ENCODE measurements around the gene CDC42SE2.
"Not testable (repeated sequence)": the region's sequence is repeated elsewhere in the genome, so short reads cannot be mapped to it uniquely, and the experiment has no call there.

Gene CDC42SE2

DNA sequence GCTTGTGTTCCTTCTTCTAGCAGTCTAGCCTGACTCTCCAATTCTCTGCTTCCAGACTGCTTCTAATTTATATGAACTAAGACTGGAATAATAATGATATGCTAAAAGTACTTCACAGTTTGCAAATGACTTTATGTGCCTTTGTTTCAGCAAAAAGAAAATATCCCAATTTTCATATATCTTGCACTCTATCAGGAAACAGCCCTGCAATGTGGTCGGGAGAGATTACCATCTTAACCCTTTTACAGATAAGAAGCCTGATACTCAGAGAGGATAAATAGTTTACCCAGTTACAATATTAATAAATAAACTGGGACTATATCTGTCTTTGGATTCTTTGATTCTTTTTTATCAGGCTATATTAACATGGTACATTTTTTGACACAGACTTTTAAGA is 126.0 kb downstream of the CDC42SE2 start:
- DNase-seq (ENCODE audit: low spot score) = no peak

DNA sequence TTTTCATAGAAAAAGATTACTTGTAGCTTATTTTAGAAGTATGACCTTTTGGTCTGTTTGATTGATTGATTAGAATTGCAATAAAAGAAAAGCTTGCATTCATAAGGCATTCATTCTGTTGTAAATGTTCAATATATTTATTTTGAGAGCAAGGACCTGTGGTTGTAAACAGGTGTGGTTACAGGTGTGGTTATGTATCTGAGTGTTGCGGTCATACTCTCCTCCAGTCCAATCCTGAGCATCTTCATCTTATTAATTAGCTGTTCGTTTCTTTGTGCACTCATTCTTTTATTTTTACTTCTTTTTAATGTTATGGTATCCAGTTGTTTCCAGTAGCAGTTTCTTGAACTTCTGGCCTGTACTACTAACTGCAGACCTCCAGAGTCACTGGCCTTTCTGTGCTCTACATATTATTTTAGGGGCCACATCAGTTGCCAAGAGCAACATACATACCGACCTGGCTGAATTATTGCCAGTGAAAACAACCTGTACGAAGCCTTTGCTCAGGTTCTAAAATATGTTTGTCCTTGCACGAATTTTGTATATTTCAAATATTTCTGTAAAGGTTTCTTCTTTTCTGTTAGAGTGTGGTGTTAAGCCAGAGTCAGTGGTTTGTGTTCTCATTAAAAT is 128.7 kb downstream of the CDC42SE2 start:
- no peak for DNase-seq (ENCODE audit: low spot score)

DNA sequence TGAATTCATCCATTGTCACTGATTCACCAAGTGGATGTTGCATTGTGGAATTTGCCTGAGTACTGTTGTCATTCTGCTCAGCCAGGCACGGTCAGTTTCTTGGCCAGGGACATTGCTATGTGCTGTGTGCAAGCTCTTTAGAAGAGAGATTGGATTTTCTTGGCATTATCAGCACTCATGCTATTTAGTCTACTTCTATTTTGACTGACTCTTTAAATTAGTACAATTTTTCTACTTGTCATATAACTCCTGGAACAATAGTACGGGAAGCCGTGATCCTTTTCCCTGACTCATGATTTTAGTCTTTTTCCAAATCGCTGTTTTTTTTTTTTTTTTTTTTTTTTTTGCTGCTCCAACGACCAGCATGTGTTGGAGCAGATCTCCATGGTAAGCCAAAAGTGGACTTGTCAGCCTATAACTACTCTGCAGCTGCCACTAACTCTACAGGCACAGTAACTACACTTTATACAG is 129.7 kb downstream of the CDC42SE2 start:
- no peak for DNase-seq (ENCODE audit: low spot score)

DNA sequence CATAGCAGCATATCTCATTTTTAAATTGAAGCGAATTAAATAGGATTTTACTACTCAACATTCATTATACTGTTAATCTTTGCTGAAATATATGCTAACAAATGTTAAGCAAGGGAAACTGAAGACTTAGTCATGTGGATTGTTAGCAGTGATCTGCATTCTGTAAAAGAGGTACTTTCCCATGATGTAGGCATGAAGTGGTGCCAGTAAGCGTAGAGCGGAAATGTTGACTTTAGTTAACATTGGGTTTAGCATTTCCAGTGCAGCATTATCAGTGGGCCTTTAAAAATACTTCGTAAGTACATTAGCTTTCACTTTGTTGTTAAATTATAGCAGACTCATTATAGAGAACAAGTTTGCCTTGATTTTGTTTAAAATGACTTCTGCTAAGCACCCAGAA is 130.3 kb downstream of the CDC42SE2 start:
- DNase-seq (ENCODE audit: low spot score) = peak; percentile 79

DNA sequence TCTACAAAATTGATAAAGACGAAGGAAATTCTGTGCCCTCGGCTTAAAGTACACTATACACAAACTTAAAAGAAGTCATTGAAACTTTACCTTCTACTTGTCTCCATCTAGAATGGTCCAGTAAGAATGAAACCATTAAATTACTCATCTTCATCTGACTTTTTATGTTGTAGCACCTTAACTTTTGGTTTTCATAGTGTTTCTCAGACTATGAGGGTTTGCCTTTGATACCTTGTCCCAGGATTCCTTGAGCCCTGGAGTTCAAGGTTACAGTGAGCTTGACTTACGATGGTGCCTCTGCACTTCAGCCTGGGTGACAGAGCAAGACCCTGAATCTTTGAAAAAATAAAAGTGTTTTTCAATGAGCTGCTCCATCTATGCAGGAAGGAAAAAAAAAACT is 132.2 kb downstream of the CDC42SE2 start:
- DNase-seq (ENCODE audit: low spot score) = no peak

DNA sequence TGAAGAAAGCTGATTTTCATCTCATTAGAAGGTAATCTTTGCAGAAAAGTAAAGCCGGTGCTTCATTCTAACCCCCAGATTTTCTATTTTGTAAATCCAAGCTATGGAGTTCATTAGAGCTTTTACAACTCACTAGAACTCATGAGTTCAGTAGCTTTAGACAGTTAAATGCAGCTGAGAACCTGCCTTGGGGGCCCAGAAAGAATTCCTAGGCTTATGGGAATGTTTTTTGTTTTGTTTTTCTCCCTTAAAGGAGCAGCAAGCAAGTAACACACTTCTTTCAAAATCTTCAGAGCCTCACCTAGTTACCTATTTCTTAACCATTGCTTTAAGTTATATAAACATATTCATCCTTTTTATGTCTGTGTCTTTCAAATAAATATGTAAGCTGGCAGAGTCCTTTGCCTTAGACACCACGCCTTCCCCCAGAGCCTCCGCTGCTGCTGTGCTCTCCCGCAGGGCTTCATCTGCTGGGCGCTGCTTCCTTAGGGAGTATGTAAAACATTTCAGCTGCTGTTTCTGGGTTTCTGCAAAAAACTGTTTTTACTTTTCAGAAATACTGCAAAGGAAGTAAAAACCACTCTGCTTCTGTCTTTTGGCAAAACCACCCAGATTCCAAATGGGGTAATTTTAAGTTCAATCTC is 132.9 kb downstream of the CDC42SE2 start:
- DNase-seq (ENCODE audit: low spot score) = no peak

DNA sequence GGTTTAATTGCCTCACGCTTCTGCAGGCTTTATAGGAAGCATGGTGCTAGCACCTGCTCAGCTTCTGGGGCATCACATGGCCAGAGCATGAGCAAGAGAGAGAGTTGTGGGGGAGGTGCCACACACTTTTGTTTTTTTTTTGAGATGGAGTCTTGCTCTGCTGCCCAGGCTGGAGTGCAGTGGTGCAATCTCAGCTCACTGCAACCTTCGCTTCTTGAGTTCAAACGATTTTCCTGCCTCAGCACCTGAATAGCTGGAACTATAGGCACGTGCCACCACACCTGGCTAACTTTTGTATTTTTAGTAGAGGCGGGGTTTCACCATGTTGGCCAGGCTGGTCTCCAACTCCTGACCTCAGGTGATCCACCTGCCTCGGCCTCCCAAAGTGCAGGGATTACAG is 135.2 kb downstream of the CDC42SE2 start:
- not testable (repeated sequence) for DNase-seq (ENCODE audit: low spot score)

DNA sequence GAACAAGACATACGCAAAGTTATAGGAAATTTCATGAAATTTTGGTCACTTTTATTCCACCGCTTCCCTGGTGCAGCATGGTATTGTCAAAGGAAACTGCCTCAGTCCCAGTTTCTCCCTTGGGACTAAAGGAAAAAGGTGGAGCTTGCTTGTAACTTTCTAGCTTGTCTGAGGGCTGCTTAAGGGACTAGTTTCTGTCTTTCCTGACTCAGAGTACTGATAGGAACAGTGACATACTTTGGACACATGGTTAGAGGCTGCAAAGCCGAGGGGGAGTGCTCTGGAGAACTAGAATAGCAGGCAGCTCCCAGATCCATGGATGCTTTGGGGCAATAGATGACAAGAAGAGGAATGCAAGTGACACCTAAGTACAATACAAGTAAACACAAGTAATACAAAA is 136.7 kb downstream of the CDC42SE2 start:
- no peak for DNase-seq (ENCODE audit: low spot score)

DNA sequence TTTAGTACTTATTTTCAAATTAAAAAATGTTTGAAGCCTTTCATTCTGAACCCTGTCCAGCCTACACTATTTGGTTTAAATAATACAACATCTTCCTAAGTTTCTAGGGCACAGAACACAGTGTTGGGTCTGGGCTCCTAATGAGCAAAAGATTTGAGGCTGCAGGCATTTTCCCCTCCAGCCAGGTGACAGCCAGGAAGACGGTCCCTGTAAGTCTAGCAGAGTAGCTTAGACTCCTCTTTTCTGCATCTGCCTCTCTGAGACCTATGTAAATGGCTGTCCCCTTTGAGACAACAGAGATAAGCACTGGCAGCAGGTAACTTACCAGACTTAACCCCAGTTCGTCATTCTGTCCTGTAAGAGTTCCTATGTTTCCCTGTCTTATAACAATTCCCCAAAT is 141.8 kb downstream of the CDC42SE2 start:
- DNase-seq (ENCODE audit: low spot score) = no peak

DNA sequence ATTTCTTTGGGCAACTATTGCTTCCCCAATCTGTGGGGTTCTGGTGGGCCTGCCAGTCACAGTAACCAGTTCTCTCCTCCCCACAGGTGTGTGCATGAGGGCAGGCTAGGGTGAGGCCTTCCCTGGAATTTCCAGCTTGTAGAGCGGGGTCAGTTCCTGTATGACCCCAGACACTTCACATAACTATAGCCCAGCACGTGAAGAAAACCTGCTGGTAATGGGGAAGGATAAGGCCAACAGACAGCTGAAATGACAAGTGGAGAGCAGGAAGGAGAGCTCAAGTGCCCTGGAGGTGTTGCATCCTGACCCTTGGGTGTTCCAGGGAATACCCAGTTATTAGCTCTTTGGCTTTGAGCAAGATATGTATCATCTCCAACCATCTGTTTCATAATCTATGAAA is 142.2 kb downstream of the CDC42SE2 start:
- DNase-seq (ENCODE audit: low spot score) = no peak

DNA sequence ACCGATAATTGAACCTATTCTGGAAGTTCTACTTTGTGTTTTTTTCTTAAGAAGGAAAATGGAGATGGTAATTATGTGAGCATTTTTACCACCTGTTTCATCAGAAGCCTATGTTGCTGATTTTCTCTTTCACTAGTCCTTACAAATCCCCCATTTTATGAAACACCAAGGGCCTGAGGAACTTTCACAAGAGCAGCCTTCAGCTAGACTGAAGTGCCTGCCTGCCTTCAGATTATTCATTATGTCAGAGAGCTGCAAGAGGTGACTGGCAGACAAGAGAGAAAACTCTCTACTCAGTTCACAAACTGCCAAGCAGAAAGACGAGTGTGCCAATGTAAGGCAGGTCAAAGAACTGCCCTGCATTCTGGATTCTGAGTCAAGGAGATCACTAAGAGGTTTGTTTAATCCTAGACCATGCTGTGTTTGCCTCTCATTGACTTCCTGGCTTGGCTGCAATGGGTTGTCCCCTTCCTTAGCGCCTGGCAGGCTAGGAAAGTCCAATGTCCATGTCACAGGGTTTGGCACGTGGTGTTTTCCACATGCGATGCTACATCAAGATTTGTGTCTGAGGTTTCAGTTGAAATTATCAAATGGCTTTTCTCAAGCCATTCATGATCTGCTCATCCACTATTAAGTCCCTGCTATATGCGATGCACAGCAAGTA is 143.3 kb downstream of the CDC42SE2 start:
- no peak for DNase-seq (ENCODE audit: low spot score)

DNA sequence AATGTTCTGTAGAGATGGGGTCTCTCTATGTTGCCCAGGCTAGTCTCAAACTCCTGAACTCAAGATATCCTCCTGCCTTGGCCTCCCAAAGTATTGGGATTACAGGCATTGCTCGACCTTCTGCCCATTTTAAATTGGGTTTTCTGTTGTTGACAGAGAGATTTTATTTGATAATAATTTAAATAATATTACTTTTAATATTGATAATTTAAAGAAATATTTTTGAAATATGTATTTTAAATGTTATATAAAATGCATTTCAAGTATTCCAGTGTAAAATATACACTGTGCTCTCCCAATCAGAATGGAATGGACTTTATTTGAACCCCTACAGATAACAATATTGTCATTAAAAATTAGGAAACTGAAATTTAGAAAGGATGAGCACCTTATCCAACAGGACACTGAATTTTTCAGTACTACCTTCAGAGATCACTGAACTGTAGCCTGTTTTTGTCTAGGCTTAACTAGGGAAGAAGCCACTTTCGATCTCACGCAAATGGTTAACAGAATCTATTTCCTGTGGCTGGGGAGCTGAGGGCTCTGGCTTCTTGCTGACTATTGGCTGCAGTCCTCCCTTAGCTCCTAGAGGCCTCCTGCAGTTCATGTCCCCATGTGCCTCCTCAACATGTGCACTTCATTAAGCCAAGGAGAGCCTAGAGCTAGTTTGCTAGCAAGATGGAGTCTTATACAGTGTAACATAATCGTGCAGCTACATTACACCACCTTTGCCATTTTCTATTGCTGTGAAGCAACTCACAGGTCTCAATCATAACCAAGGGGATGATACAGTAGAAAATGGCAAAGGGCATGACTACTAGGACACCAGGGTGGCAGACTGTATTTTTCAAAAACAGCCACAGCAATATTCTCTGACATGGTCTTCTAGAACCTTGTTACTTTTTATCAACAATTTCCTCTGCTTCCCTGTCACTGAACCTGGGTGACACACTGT is 150.0 kb downstream of the CDC42SE2 start:
- peak; percentile 31 for DNase-seq (ENCODE audit: low spot score)

DNA sequence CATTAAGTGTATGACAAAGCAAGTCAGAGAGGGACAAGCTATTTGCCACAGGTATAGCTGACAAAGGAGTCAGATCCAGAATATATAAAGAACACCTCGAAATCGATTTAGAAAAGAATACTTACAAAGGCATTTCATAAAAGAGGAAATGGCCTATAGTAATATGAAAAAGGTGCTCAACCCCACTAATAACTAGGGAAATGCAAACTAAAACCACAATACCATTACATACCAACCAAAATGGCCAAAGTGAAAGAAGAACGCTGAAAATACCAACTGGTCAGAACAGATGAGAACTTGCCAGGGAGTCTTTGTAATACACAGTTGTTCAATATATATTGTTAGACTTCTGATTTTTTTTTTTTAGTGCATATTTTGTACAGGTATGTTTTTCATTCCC is 152.9 kb downstream of the CDC42SE2 start:
- no peak for DNase-seq (ENCODE audit: low spot score)

DNA sequence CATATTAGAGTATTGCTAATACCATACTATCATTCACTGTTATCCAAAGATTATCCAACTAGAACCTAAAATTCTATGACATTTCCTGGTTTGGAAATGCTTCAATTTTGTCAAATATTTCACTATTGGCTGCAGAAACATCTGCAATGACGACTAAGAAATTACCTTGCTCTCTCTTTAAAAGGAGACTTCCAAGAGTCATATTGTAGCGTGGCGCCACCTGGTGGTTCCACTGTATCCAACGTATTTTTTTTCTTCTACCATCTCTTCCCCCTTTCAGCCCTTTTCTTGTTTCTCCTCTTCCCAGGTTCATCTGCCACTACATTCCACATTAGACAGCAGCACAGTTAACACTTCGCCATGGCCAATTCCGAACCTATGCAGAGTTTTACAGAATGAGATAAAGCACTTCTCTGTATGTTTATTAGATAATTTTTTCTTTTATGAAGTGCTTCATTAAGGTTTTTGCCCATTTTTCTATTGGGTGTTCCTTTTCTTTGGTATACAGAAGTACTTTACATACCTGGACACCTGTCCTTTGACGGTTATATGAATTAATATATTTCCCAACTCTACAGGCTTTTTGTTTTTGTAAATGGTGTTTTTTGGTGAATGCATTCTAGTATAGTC is 153.5 kb downstream of the CDC42SE2 start:
- peak; percentile 82 for DNase-seq (ENCODE audit: low spot score)

DNA sequence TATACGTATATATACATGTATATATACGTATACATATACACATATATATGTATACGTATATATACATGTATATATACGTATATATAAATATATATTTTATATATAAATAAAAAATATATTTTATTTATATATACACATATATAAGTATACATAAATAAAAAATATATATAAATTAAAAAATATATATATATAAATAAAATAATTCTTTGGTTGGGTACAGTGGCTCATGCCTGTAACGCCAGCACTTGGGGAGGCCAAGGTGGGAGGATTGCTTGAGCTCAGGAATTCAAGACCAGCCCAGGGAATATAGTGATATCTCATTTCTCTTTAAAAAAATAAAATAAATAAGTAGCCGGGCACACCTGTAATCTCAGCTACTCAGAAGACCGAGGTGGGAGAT is 155.0 kb downstream of the CDC42SE2 start:
- no peak for DNase-seq (ENCODE audit: low spot score)

DNA sequence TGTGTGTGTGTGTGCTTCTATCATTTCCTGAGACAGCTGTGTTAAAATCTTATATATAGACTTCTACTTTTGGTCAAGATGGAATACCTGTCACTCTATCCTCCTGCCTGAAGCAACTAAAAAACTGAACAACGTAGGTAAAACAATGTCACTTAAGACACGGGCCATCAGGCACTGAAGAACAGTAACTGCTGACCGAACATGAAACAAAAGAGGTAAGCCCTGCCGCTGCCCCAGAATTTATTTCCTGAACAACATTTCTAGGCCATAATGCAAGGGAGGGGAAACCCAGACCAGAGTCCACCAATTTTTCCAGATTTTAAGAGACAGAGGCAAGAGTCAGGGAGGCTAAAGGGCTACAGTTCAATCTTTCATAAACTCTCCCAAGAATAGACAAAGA is 156.0 kb downstream of the CDC42SE2 start:
- DNase-seq (ENCODE audit: low spot score) = no peak

DNA sequence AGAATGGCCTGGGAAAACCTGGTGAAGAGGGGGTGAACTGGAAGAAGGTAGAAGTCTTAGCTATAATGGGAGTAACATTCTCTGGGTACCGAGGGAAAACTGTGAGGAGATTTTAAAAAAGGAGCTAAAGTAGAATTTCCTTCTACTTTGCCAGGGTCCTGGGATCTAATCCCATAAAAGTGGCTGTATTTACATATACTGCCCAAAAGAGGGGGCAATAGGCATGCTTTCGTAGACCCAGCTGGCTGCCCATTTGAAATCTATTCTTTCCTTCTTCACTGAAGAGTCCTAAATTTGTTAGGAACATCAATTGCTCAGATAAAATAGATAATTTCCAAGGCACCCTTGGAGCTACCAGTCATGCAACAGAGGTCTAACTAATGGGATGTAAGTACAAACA is 159.2 kb downstream of the CDC42SE2 start:
- no peak for DNase-seq (ENCODE audit: low spot score)

DNA sequence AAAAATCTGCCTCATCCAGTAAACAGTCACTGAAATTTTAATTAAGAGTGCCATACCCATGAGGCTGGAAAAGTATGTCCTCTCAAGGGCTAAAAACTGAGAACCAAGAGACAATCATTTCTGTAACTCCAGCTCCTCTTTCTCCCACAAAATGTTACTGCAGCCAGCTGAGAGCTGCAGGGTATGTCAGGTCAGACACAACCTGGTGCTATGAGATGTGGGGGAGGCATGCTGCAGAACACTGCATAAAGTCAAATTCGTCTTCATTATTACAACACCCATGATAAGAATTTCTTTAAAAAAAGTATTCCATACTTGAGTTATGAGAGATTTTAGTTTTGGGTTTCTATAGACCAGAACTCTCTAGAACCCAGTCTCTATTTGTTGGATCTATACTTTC is 162.2 kb downstream of the CDC42SE2 start:
- DNase-seq (ENCODE audit: low spot score) = no peak

DNA sequence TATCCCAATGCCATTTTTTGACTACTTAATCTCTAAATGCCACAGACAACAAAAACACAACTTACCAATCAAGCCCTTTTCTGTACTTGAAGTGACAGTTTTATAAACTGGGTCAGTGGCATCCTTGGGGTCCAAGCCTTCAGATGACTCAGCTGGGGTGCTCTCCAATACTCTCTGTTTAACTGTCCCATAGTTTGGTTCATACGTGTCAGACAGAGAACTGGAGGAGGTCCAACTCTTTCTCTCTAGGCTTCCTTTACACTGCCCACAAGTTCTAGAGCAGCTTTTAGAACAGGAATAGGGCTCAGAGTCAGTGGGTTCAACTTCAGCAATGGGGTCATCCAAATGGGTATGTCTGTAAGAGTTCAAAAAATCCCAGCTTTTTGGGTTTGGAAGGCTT is 166.9 kb downstream of the CDC42SE2 start:
- no peak for DNase-seq (ENCODE audit: low spot score)

DNA sequence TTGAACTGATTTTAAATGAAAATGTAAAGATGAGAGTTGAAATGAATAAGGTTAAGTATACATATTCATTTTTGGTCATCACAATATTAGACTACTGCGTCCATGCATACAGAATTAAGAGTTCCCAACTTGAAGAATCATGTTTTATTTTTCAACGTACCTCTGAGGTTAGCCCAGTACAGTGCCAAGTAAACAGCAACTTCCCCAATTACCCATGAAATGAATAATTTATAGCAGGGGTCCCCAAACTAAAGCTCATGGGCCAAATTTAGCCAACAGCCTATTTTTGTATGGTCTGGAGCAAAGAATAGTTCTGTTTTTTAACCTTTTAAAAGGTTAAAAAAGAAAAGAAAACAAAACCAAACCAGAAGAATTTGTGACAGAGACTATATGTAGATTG is 167.9 kb downstream of the CDC42SE2 start:
- no peak for DNase-seq (ENCODE audit: low spot score)

DNA sequence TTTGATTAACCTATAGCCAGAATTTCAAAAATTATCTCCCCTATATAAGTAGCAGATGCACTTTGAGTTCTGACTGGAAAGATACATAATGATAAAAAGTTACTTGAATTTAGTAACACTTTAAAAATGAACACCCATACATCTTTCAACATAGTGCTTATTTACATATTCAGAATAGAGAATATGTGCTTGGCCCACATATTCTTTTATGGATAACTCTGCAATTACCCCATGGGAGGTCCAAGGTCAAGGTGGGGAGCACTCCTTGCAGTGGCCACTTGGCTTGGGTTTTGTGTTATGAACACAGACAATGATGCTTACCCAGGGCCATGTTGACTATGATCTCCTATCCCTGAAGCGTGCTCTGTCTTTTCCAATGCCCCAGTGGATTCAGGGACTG is 169.3 kb downstream of the CDC42SE2 start:
- DNase-seq (ENCODE audit: low spot score) = no peak

DNA sequence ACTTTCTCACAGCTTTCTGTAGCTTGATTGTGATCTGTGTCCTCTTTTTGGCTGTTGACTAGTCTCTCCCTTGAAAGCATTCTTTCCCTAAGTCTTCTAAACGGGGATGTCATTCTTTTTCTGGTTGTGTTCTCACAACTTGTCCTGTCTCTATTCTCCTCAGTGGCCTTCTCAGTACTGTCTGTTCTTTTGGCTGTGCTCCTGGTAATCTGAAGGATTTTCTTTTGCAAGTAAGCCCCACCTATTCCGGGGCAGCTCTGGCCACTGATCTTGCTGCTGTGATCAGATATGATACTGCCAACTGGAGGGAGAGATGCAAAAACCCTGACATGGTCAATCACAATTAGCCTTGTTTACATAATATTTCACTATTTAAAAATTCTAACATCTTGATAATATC is 172.2 kb downstream of the CDC42SE2 start:
- DNase-seq (ENCODE audit: low spot score) = no peak

All from CD4-positive, alpha-beta T cell treated with Interleukin-15 for 4 hours (primary cell).